ENCODE measurements around the gene METTL18.

METTL18 gene

GRCh38 chr1:169784102-169784501 is 10.6 kb downstream of the METTL18 start:
- DNase-seq = no peak

GRCh38 chr1:169782596-169782995 is 12.1 kb downstream of the METTL18 start:
- no peak for DNase-seq

GRCh38 chr1:169779970-169780369 is 14.7 kb downstream of the METTL18 start:
- no peak for DNase-seq

- DNase-seq = no peak
Observed at GRCh38 chr1:169779150-169779549, 15.6 kb downstream of the METTL18 start.

GRCh38 chr1:169776440-169776839 is 18.3 kb downstream of the METTL18 start:
- no peak for DNase-seq

- no peak for DNase-seq
Observed at GRCh38 chr1:169768161-169768560, 26.5 kb downstream of the METTL18 start.

GRCh38 chr1:169765580-169766331 is 29.0 kb downstream of the METTL18 start:
- DNase-seq = no peak

- DNase-seq = no peak
Observed at GRCh38 chr1:169764919-169765318, 29.8 kb downstream of the METTL18 start.

- DNase-seq = no peak
Observed at GRCh38 chr1:169762699-169763098, 32.0 kb downstream of the METTL18 start.

GRCh38 chr1:169759038-169759437 is 35.7 kb downstream of the METTL18 start:
- no peak for DNase-seq

GRCh38 chr1:169753549-169753948 is 41.2 kb downstream of the METTL18 start:
- no peak for DNase-seq

- no peak for DNase-seq
Observed at GRCh38 chr1:169750041-169750440, 44.7 kb downstream of the METTL18 start.

GRCh38 chr1:169746550-169746949 is 48.2 kb downstream of the METTL18 start:
- DNase-seq = no peak

- no peak for DNase-seq
Observed at GRCh38 chr1:169745015-169745861, 49.5 kb downstream of the METTL18 start.

Data from NCI-H1092 (cell line).